ENCODE measurements around the gene TPSB2. TPM values are rescaled to one million over a fixed set of nuclear protein-coding genes. Genes with fewer than 3 reads are reported as not detected.

TPSB2 gene
- polyA plus RNA-seq, 1 donor (not counting 4 experiments of a cell fraction or from before 2014, with no cell fraction given) = not detected

DNA sequence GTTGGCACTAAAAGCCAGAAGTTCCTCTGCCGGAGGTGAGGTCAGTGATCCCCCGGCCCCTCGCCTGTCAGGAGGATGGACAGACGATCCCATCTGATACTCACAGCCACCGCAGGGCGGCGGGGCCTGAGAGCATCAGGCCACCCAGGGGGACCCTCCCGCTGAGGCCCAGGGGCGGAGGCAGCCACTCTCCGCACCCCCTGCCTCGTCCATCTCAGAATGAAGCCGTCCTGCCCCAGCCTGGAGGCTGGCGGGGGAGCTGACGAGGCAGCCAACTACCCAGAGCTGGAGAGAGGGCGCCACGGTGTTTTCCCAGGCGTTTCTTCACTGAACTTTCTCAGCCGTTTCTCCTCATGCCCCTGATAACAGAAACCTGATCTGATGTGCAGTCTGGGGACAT is 48.5 kb upstream of the TPSB2 start:
- Histone ChIP-seq H2AFZ (ENCODE audit: control insufficient read depth, low read length) (no peak overlapping the region), H3K27me3 (ENCODE audit: control insufficient read depth, extremely low read depth, insufficient read depth, low read length) (peaks cover 9% of the 10 kb centered on the region), H3K4me1 (ENCODE audit: control insufficient read depth, extremely low read depth, insufficient read depth, low read length) (no peaks in the 10 kb centered on the region), H4K20me1 (ENCODE audit: control insufficient read depth, extremely low read depth, insufficient read depth, low read length) (no peaks in the 10 kb centered on the region), H3K79me2 (ENCODE audit: control insufficient read depth, insufficient read depth, low read length) (no peaks in the 10 kb centered on the region), H3K4me3 (ENCODE audit: control insufficient read depth in 2 of 3, extremely low read depth in 1 of 3, insufficient read depth in 2 of 3, low read depth in 1 of 3, low read length in 3 of 3) (no peak overlapping the region), H3K36me3 (ENCODE audit: control insufficient read depth in 2 of 2, extremely low read depth in 1 of 2, insufficient read depth in 2 of 2, low read length in 2 of 2) (no peaks in the 10 kb centered on the region), H3K4me2 (ENCODE audit: control insufficient read depth, extremely low read depth, insufficient read depth, low read depth, low read length) (no peak overlapping the region), H3K9ac (ENCODE audit: control insufficient read depth, extremely low read depth, insufficient read depth, low read length) (no peak overlapping the region), H3K9me3 (ENCODE audit: control insufficient read depth, low read depth, low read length) (no peaks in the 10 kb centered on the region), H3K27ac (ENCODE audit: control insufficient read depth, insufficient read depth, low read length) (no peak overlapping the region), H3K9me1 (ENCODE audit: control insufficient read depth, extremely low read depth, insufficient read depth, low read length) (no peaks in the 10 kb centered on the region)
- TF ChIP-seq, protein P1, sequence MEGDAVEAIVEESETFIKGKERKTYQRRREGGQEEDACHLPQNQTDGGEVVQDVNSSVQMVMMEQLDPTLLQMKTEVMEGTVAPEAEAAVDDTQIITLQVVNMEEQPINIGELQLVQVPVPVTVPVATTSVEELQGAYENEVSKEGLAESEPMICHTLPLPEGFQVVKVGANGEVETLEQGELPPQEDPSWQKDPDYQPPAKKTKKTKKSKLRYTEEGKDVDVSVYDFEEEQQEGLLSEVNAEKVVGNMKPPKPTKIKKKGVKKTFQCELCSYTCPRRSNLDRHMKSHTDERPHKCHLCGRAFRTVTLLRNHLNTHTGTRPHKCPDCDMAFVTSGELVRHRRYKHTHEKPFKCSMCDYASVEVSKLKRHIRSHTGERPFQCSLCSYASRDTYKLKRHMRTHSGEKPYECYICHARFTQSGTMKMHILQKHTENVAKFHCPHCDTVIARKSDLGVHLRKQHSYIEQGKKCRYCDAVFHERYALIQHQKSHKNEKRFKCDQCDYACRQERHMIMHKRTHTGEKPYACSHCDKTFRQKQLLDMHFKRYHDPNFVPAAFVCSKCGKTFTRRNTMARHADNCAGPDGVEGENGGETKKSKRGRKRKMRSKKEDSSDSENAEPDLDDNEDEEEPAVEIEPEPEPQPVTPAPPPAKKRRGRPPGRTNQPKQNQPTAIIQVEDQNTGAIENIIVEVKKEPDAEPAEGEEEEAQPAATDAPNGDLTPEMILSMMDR (optimal IDR thresholded peaks at IDR 0.05 in 1 of 3, IDR thresholded peaks at IDR 0.05 in 1 of 3, conservative IDR thresholded peaks at IDR 0.05 in 1 of 3; ENCODE audit: extremely low read depth in 1 of 3, insufficient read depth in 2 of 3, low read length in 3 of 3) = no peak
- TF ChIP-seq EZH2 (IDR thresholded peaks at IDR 0.05; ENCODE audit: low read length) = no peak
- DNase-seq (ENCODE audit: low read depth, low spot score) (no peak), FAIRE-seq (no peak)
- dilution Hi-C loops (cut with MboI; ENCODE audit: extremely low pct_ligation_motif_present, low sequenced_read_pairs) = no loop called here

DNA sequence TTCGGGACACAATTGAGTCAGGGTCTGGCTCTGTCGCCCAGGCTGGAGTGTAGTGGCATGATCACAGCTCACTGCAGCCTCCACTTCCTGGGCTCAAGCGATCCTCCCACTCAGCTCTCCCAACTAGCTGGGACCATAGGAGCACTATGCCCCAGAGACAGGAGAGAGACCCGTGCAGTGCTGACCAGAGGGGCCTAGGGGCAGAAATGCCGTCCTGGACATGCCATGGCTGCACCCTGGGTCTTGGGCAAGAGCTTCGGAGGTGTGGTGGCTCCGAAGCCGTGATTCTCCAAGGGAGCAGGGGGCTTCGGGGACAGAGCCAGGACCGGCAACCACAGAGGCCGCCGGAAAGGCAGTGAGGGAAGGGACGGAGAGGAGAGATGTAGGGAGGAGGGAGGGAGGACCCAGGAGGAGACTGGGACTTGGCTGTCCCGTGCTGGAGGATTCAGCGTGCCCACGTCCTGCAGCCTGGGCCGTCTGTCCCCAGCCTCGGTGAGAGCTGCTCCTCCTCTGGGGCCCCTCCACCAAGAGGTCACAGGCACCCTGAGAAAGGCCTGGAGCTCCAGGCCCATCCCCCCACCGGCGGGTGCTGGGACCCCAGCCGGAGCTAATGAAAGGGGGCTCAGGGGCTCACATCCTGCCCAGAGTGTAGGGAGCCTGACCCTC is 47.8 kb upstream of the TPSB2 start:
- H4K20me1 ChIP-seq (ENCODE audit: control insufficient read depth, extremely low read depth, insufficient read depth, low read length) = no peaks in the 10 kb centered on the region
- no peak overlapping the region for H3K9ac ChIP-seq (ENCODE audit: control insufficient read depth, extremely low read depth, insufficient read depth, low read length)
- H3K9me1 ChIP-seq (ENCODE audit: control insufficient read depth, extremely low read depth, insufficient read depth, low read length) = no peaks in the 10 kb centered on the region
- no peak overlapping the region for H3K4me3 ChIP-seq (ENCODE audit: control insufficient read depth in 2 of 3, extremely low read depth in 1 of 3, insufficient read depth in 2 of 3, low read depth in 1 of 3, low read length in 3 of 3)
- H3K27ac ChIP-seq (ENCODE audit: control insufficient read depth, insufficient read depth, low read length) = no peak overlapping the region
- dilution Hi-C loops (cut with MboI; ENCODE audit: extremely low pct_ligation_motif_present, low sequenced_read_pairs) = no loop called here
- H3K79me2 ChIP-seq (ENCODE audit: control insufficient read depth, insufficient read depth, low read length) = no peaks in the 10 kb centered on the region
- H3K4me1 ChIP-seq (ENCODE audit: control insufficient read depth, extremely low read depth, insufficient read depth, low read length) = no peaks in the 10 kb centered on the region
- H3K27me3 ChIP-seq (ENCODE audit: control insufficient read depth, extremely low read depth, insufficient read depth, low read length) = peaks cover 9% of the 10 kb centered on the region
- no peak overlapping the region for H2AFZ ChIP-seq (ENCODE audit: control insufficient read depth, low read length)
- no peak overlapping the region for H3K4me2 ChIP-seq (ENCODE audit: control insufficient read depth, extremely low read depth, insufficient read depth, low read depth, low read length)
- DNase-seq (ENCODE audit: low read depth, low spot score) (no peak), FAIRE-seq (no peak)
- H3K36me3 ChIP-seq (ENCODE audit: control insufficient read depth in 2 of 2, extremely low read depth in 1 of 2, insufficient read depth in 2 of 2, low read length in 2 of 2) = no peaks in the 10 kb centered on the region
- no peaks in the 10 kb centered on the region for H3K9me3 ChIP-seq (ENCODE audit: control insufficient read depth, low read depth, low read length)
- TF ChIP-seq, protein P1 (optimal IDR thresholded peaks at IDR 0.05 in 1 of 3, IDR thresholded peaks at IDR 0.05 in 1 of 3, conservative IDR thresholded peaks at IDR 0.05 in 1 of 3; ENCODE audit: extremely low read depth in 1 of 3, insufficient read depth in 2 of 3, low read length in 3 of 3) = no peak
- TF ChIP-seq EZH2 (IDR thresholded peaks at IDR 0.05; ENCODE audit: low read length) = no peak

Measured in keratinocyte (primary cell).